ENCODE results near the gene CHST4. TPM values are rescaled to one million over a fixed set of nuclear protein-coding genes. Genes with fewer than 3 reads are reported as not detected.

The CHST4 gene
- total and polyA plus RNA-seq, 9 of the 15 experiments (the other 6 are each of a cell fraction or from before 2014, with no cell fraction given) = 0.07 TPM; not detected in 8

DNA sequence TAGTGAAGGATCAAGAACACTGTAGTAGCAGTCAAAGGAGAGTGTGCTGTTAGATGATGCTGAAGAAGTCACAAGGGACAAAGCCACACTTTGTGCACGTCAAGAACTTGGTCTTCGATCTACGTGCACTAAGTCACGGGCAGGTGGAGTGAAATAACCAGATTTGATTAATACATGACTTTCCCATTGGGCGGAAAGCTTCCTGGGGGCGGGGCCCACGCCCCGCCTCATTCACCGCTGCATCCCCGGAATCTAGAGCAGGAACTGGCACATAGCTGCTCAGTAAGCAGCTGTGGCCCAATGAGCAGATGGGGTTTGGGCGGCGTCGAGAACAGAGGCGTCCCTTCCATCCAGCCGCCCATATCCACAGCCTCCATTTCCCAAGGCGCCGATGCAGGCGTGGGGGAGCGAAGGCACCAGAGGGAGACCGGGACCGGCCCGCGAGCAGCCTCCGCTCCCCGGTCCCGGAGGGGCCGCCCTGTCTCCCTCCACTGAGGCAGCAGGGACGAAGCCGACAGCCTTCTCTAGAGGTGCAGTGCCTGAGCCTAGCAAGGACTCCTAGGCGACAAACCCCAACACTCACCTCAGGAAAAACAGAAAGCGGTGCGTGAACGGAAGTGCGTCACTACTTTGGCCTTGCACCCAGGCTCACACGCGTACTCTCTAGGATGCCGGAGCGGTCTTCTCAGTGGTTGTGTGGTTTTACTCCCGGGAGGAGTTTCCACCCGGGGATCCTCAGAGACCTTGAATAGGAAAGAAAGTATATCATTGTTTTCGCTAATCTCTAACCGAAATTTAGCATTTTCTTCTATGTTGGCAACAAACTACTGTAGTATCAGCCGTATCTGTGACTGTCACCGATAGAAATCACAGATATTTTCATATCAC lies 42.0 kb upstream of the CHST4 start (continued):
- no peak for TF ChIP-seq NCOA4 (IDR thresholded peaks at IDR 0.05; ENCODE audit: partially characterized antibody)
- TF ChIP-seq, protein P1, sequence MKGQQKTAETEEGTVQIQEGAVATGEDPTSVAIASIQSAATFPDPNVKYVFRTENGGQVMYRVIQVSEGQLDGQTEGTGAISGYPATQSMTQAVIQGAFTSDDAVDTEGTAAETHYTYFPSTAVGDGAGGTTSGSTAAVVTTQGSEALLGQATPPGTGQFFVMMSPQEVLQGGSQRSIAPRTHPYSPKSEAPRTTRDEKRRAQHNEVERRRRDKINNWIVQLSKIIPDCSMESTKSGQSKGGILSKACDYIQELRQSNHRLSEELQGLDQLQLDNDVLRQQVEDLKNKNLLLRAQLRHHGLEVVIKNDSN (CRISPR knock-in tag; IDR thresholded peaks at IDR 0.05) = no peak
- no peak for TF ChIP-seq FUS (optimal IDR thresholded peaks at IDR 0.05; ENCODE audit: low read depth, low read length)
- 0 out of 2 replicates have a peak, but pooled peaks have one; percentile 77 for TF ChIP-seq KAT7 (CRISPR knock-in tag; IDR thresholded peaks at IDR 0.05; ENCODE audit: borderline replicate concordance)
- TF ChIP-seq SPI1 (IDR thresholded peaks at IDR 0.05; ENCODE audit: borderline replicate concordance, low read depth, low read length) = peak; percentile 84
- TF ChIP-seq, protein P2, sequence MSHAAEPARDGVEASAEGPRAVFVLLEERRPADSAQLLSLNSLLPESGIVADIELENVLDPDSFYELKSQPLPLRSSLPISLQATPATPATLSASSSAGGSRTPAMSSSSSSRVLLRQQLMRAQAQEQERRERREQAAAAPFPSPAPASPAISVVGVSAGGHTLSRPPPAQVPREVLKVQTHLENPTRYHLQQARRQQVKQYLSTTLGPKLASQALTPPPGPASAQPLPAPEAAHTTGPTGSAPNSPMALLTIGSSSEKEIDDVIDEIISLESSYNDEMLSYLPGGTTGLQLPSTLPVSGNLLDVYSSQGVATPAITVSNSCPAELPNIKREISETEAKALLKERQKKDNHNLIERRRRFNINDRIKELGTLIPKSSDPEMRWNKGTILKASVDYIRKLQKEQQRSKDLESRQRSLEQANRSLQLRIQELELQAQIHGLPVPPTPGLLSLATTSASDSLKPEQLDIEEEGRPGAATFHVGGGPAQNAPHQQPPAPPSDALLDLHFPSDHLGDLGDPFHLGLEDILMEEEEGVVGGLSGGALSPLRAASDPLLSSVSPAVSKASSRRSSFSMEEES (CRISPR knock-in tag; IDR thresholded peaks at IDR 0.05) = no peak
- TF ChIP-seq BCOR (IDR thresholded peaks at IDR 0.05) = no peak
- TF ChIP-seq SAP30 (IDR thresholded peaks at IDR 0.05; ENCODE audit: borderline replicate concordance, insufficient read depth, low read depth, low read length, poor library complexity, severe bottlenecking) = peak; percentile 80
- TF ChIP-seq, protein P3, sequence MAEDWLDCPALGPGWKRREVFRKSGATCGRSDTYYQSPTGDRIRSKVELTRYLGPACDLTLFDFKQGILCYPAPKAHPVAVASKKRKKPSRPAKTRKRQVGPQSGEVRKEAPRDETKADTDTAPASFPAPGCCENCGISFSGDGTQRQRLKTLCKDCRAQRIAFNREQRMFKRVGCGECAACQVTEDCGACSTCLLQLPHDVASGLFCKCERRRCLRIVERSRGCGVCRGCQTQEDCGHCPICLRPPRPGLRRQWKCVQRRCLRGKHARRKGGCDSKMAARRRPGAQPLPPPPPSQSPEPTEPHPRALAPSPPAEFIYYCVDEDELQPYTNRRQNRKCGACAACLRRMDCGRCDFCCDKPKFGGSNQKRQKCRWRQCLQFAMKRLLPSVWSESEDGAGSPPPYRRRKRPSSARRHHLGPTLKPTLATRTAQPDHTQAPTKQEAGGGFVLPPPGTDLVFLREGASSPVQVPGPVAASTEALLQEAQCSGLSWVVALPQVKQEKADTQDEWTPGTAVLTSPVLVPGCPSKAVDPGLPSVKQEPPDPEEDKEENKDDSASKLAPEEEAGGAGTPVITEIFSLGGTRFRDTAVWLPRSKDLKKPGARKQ (CRISPR knock-in tag; IDR thresholded peaks at IDR 0.05) = no peak
- TF ChIP-seq NR3C1 (CRISPR knock-in tag; IDR thresholded peaks at IDR 0.05) = no peak
- TF ChIP-seq, protein P4, sequence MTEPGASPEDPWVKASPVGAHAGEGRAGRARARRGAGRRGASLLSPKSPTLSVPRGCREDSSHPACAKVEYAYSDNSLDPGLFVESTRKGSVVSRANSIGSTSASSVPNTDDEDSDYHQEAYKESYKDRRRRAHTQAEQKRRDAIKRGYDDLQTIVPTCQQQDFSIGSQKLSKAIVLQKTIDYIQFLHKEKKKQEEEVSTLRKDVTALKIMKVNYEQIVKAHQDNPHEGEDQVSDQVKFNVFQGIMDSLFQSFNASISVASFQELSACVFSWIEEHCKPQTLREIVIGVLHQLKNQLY (CRISPR knock-in tag; conservative IDR thresholded peaks at IDR 0.05) = no peak
- TF ChIP-seq NRF1 (conservative IDR thresholded peaks at IDR 0.05 in 1 of 2, IDR thresholded peaks at IDR 0.05 in 1 of 2) = peak; percentile 34 to 54
- TF ChIP-seq, protein P5, sequence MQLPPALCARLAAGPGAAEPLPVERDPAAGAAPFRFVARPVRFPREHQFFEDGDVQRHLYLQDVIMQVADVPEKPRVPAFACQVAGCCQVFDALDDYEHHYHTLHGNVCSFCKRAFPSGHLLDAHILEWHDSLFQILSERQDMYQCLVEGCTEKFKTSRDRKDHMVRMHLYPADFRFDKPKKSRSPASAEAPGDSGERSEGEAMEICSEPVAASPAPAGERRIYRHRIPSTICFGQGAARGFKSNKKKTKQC (CRISPR knock-in tag; IDR thresholded peaks at IDR 0.05) = no peak
- TF ChIP-seq EHMT2 (IDR thresholded peaks at IDR 0.05) = peak; percentile 51; the same call in 1 of the 2 replicates
- TF ChIP-seq HNRNPH1 (optimal IDR thresholded peaks at IDR 0.05; ENCODE audit: low read depth, low read length) = no peak
- TF ChIP-seq POLR2AphosphoS2 (IDR thresholded peaks at IDR 0.05; ENCODE audit: low read length) = no peak
- 0 out of 2 replicates have a peak, but pooled peaks have one; percentile 31 for TF ChIP-seq NFRKB (IDR thresholded peaks at IDR 0.05; ENCODE audit: low read depth)
- no peak for TF ChIP-seq KAT8 (IDR thresholded peaks at IDR 0.05; ENCODE audit: low read depth)
- TF ChIP-seq SIRT6 (IDR thresholded peaks at IDR 0.05; ENCODE audit: low read depth, low read length) = no peak
- no peak for TF ChIP-seq FOS (IDR thresholded peaks at IDR 0.05; ENCODE audit: extremely low read depth, insufficient read length)
- no peak for TF ChIP-seq CSDE1 (IDR thresholded peaks at IDR 0.05)
- TF ChIP-seq SMAD4 (CRISPR knock-in tag; conservative IDR thresholded peaks at IDR 0.05) = peak; percentile 55; the same call in 1 of the 2 replicates
- no peak for TF ChIP-seq ZNF224 (CRISPR knock-in tag; IDR thresholded peaks at IDR 0.05)
- no peak for TF ChIP-seq SETDB1 (IDR thresholded peaks at IDR 0.05; ENCODE audit: low read length)

All from K562 (cell line).